Liver (tissue), 3 donors: Measurements from ENCODE around the gene RNF217.

Experiments
- ATF3 ChIP-seq: IDR thresholded peaks from 2 replicates; pipeline ENCODE4 v1.6.1; 2016; ENCODE audit warnings: antibody characterized with exemption
- CTCF ChIP-seq: fragments of 150-350 bp; IDR thresholded peaks from 2 replicates; pipeline ENCODE4 v1.5.1; 2017; ENCODE audit warnings: improper control_type of control experiment, low read depth, low read length; ENCODE audit not compliant: missing input control
- EGR1 ChIP-seq, 2 donors: IDR thresholded peaks; 2 replicates each; pipeline ENCODE4 v1.6.1; 2016 to 2018; ENCODE audit warnings: antibody characterized with exemption in 2 of 2, low read depth in 2 of 2
- GABPA ChIP-seq, 2 donors: IDR thresholded peaks in 1 of 2; conservative IDR thresholded peaks in 1 of 2; 2 replicates each; pipeline ENCODE4 v1.6.1; 2016; ENCODE audit warnings: antibody characterized with exemption in 2 of 2, mild to moderate bottlenecking in 1 of 2, moderate library complexity in 1 of 2
- JUND ChIP-seq, 2 donors: IDR thresholded peaks; 2 replicates each; pipeline ENCODE4 v1.6.1; 2016; ENCODE audit warnings: antibody characterized with exemption in 2 of 2
- MAX ChIP-seq: IDR thresholded peaks from 2 replicates; pipeline ENCODE4 v1.6.1; 2016; ENCODE audit warnings: antibody characterized with exemption
- NR2F2 ChIP-seq: IDR thresholded peaks from 2 replicates; pipeline ENCODE4 v1.6.1; 2016; ENCODE audit warnings: antibody characterized with exemption
- RAD21 ChIP-seq, 2 donors: IDR thresholded peaks; 2 replicates each; pipeline ENCODE4 v1.6.1; 2016; ENCODE audit warnings: antibody characterized with exemption in 2 of 2, mild to moderate bottlenecking in 2 of 2
- REST ChIP-seq: IDR thresholded peaks from 2 replicates; pipeline ENCODE4 v1.6.1; 2016; ENCODE audit warnings: antibody characterized with exemption, mild to moderate bottlenecking
- RXRA ChIP-seq, 2 donors: IDR thresholded peaks; 2 replicates each; pipeline ENCODE4 v1.6.1; 2017 to 2018; ENCODE audit warnings: antibody characterized with exemption in 2 of 2, mild to moderate bottlenecking in 1 of 2
- SP1 ChIP-seq: IDR thresholded peaks from 2 replicates; pipeline ENCODE4 v1.6.1; 2018; ENCODE audit warnings: antibody characterized with exemption, mild to moderate bottlenecking
- TAF1 ChIP-seq: conservative IDR thresholded peaks from 2 replicates; pipeline ENCODE4 v1.6.1; 2016; ENCODE audit warnings: antibody characterized with exemption, mild to moderate bottlenecking
- ZBTB33 ChIP-seq: IDR thresholded peaks from 2 replicates; pipeline ENCODE4 v1.6.1; 2016; ENCODE audit warnings: antibody characterized with exemption
- donor health status: healthy.
- donor health status: healthy.

- TF ChIP-seq TAF1 (no peak), CTCF (no peak), EGR1 (IDR thresholded peaks at IDR 0.05; ENCODE audit: low read depth in 2 of 2) (no peak), NR2F2 (no peak), RAD21 (IDR thresholded peaks at IDR 0.05) (no peak), MAX (no peak), ATF3 (no peak), SP1 (no peak), JUND (IDR thresholded peaks at IDR 0.05) (no peak), ZBTB33 (no peak), RXRA (IDR thresholded peaks at IDR 0.05) (no peak), REST (no peak), GABPA (IDR thresholded peaks at IDR 0.05 in 1 of 2, conservative IDR thresholded peaks at IDR 0.05 in 1 of 2) (no peak)
Observed at GRCh38 chr6:124968401-124968800, 6.2 kb downstream of the RNF217 start.
